Right renal cortex interstitium (tissue), 3 donors: ENCODE results near the gene EXTL1. TPM values are rescaled to one million over a fixed set of nuclear protein-coding genes. Genes with fewer than 3 reads are reported as not detected.

Experiments
- DNase-seq, 3 donors: peaks; one replicate each; pipeline ENCODE4 v3.0.0-alpha.2; 2013; ENCODE audit warnings: low read depth in 3 of 3, low spot score in 2 of 3
- polyA plus RNA-seq, 3 donors: library from polyadenylated mRNA; unstranded; fragments of 120-200 nt; gene quantifications; one replicate each; pipeline ENCODE4 v1.2.1, GENCODE V29; 2013; ENCODE audit not compliant: insufficient read length in 3 of 3

EXTL1 gene
- polyA plus RNA-seq, 3 donors: 1.1 to 1.5 (median 1.3) TPM

GRCh38 chr1:26038904-26039303, 17.3 kb downstream of the EXTL1 start:
- DNase-seq: no peak

- no peak for DNase-seq
These were observed 19.8 kb downstream of the EXTL1 start for GRCh38 chr1:26041401-26041800.

GRCh38 chr1:26041978-26042377, 20.4 kb downstream of the EXTL1 start:
- DNase-seq: no peak

GRCh38 chr1:26043765-26044164, 22.2 kb downstream of the EXTL1 start:
- DNase-seq: no peak

- no peak for DNase-seq
These were observed 22.8 kb downstream of the EXTL1 start for GRCh38 chr1:26044414-26044813.

- DNase-seq: no peak
These were observed 23.6 kb downstream of the EXTL1 start for GRCh38 chr1:26044971-26045721.

- no peak for DNase-seq
These were observed 24.2 kb downstream of the EXTL1 start, which contains the start of gene SLC30A2 for GRCh38 chr1:26045722-26046245. TSS of gene SLC30A2 (minus strand) at chr1:26046118. CDS start at chr1:26045896, 222 bp downstream.

- DNase-seq: no peak
These were observed 24.9 kb downstream of the EXTL1 start for GRCh38 chr1:26046246-26047095.

- no peak for DNase-seq
These were observed 25.8 kb downstream of the EXTL1 start for GRCh38 chr1:26047278-26047874.

GRCh38 chr1:26049531-26050247, 28.1 kb downstream of the EXTL1 start:
- DNase-seq: no peak

- no peak for DNase-seq
These were observed 28.7 kb downstream of the EXTL1 start for GRCh38 chr1:26050248-26050640.

- DNase-seq: no peak
These were observed 32.4 kb downstream of the EXTL1 start for GRCh38 chr1:26053718-26054560.

GRCh38 chr1:26055041-26055440, 33.5 kb downstream of the EXTL1 start:
- DNase-seq: no peak

GRCh38 chr1:26057189-26057588, 35.6 kb downstream of the EXTL1 start:
- no peak for DNase-seq

- DNase-seq: no peak
These were observed 36.5 kb downstream of the EXTL1 start for GRCh38 chr1:26058052-26058595.

GRCh38 chr1:26059906-26060305, 38.3 kb downstream of the EXTL1 start:
- DNase-seq: no peak

- no peak for DNase-seq
These were observed 39.4 kb downstream of the EXTL1 start for GRCh38 chr1:26060832-26061574.

GRCh38 chr1:26064553-26064952, 43.0 kb downstream of the EXTL1 start:
- DNase-seq: no peak

GRCh38 chr1:26066160-26066559, 44.6 kb downstream of the EXTL1 start:
- DNase-seq: no peak
